CD4-positive, alpha-beta T cell treated with Interleukin-6 for 4 hours (primary cell): ENCODE data around the gene SLC26A1.

Experiments
- DNase-seq: peaks from one replicate; pipeline ENCODE4 v3.0.0-alpha.2; 2020; ENCODE audit warnings: mixed read lengths

SLC26A1 gene

GRCh38 chr4:998096-998691 is 5.0 kb upstream of the SLC26A1 start:
- DNase-seq, result no peak

GRCh38 chr4:997375-998071 is 4.3 kb upstream of the SLC26A1 start:
- peak; percentile 19 for DNase-seq

DNA sequence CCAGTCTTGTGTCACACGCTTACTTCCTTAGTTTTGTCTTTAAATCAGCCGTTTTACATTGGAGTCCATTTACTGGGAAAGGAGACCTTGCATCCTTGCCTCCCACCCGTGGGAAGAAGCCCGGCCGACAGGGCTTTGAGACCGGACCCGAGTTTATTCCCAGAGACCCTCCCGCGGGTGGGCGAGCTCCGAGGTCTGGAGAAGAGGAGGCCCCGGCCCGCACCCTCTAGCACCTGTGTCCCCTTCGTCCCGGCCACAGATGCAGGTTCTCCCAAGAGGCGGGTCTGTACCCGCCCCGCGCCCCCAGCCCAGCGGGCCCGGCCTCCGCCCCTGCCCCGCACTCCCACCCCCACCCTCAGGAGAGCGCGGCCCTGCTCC is 3.8 kb upstream of the SLC26A1 start:
- no peak for DNase-seq

DNA sequence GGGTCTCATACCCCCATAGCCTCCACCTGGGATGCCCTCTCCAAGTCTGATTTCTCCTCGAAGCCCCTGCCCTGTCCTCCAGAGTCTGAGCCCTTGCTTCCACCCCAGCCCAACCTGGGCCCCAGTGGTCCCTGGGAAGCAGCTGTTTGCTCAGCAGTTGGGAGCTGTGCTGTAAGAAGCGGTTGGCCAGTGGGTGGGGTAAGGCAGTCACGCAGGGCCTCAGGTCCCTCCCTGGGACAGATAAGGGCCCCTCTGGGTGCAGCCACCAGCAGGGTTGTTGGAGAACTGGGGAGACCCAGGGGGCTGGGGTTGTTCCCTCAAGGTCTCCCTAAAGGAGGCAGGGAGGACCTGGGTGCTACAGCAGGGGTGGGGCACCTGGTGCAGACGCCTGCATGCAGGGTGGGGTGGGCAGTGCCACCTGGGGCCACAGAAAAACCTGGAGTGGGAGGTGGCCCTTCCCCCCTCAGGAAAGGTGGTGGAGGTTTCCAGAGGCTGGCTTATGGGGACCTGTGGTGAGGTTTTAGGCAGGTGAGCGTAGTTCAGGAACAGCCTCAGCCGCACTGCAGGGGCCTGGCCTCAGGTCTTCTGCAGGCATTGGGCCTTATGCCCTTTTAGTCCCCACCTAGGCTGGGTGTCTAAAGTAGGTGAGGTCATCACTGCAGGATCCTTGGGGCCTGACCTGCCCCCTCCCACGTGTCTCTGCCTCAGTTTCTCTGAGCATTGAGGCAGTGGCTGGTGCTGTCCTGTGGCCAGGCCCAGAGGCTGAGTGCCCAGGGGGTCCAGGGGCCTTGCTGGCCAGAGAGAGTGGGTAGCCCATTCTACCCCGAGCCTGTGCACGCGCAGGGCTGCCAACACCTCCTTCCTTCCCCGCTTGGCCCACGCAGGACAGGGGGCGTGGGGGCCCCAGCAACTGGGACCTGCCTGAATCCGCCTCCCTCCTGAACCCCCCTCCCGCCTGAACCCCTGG is 3.1 kb upstream of the SLC26A1 start:
- DNase-seq, result no peak

- DNase-seq, result peak; percentile 1
Measured at GRCh38 chr4:995311-996026, 2.3 kb upstream of the SLC26A1 start.

DNA sequence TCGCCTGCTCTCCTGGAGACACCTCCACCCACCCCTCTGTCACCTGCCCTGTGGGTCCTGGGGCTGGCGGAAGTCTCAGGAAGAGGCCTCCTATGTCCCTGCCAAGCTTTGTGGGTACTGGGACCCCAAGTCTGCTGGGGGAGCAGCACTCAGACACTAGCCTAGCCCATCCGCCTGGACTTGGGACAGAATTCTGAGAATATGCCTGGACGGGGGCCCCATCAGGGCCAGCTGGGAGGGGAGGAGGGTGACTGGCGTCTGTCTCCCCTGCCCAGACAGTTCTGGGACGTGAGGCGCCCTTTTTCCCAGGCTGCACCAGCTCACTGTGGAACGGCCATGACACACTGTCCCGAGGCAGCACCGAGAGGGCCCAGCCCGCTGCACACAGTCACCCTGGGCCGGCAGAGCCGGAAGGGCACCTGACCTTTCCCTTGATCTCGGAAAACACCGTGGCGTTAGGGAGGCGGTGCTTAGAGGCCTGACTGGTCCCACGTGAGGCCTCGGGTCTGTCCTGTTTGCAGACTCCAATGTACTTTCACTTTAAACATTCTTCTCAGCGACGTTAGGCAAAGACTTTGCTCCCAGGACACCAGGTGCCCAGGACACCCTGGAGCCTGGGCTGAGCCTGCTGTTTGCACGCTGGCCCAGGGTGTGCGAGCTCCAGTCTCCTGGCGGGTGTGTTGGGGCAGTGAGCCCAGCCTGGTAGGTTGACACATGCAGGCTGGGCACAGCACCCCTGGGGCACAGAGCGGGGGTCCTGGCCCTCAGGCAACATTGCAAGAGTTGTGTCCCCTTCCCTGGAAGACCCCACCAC is 700 bp downstream of the SLC26A1 start:
- DNase-seq, result no peak

- no peak for DNase-seq
Measured at GRCh38 chr4:991451-992296, 1.5 kb downstream of the SLC26A1 start.

DNA sequence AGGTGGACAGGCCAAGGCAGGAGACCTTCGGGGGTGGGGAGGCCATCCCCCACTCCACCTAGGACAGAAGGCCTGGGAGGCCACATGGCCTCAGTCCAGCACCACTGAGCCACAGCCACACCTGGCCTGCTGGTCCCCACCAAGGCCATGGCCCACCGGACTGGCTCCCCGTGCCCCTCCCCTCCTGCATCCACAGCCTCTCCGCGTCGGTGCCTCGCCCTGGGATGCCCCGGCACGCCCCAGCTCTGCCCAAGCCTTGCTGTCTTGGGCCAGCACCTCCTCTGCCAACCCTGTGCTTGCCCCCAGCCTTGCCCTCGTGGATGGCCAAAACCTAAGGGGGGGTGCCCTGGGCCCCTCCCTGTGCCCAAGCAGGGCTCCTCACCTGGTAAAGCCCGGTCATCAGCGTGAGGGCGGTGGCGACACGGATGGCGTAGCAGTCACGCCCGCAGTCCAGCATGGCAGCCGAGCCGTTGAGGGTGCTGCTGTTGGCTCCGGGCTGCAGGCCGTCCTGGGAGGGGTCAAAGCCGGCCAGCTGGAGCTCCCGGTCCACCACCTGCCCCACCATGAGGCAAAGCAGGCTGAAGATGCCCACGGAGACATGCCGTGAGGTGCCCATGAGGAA is 2.3 kb downstream of the SLC26A1 start:
- DNase-seq, result no peak

- DNase-seq, result no peak
Measured at GRCh38 chr4:989722-990471, 3.3 kb downstream of the SLC26A1 start.

- DNase-seq, result no peak
Measured at GRCh38 chr4:988726-989721, 4.2 kb downstream of the SLC26A1 start.

- DNase-seq, result no peak
Measured at GRCh38 chr4:987624-988513, 5.3 kb downstream of the SLC26A1 start.

DNA sequence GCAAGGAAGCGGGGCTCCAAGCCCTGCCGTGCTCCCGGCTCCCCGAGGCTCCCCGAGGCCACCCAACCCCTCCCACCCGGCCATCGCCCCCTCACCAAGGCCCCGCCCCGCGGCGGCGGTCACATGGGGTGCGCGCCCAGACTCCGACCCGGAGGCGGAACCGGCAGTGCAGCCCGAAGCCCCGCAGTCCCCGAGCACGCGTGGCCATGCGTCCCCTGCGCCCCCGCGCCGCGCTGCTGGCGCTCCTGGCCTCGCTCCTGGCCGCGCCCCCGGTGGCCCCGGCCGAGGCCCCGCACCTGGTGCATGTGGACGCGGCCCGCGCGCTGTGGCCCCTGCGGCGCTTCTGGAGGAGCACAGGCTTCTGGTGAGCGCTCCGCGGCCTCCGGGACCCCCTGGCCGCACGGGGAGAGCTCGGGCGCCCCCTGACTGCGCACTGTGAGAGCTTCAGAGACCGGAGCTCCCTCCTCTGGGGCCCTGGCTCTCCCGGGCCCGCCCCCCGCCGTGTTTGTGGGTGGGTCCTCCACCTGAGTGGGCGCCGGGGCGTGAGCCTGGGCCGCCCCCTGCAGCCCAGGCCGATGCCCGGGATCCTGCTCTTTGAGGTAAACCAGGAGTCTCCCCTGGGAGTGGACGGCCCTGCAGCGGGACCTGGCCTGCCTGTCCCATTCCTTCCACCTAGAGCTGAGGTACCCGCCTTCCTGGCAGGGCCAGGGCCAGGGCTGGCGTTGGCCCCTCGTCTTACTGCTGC is 6.2 kb downstream of the SLC26A1 start, which contains the start of gene IDUA:
Gene IDUA (plus strand): TSS at position 166 of the 745 bp plus-strand sequence. CDS start 41 bp downstream, at position 207.
- DNase-seq, result peak; percentile 94

GRCh38 chr4:986428-986878 is 6.8 kb downstream of the SLC26A1 start:
- no peak for DNase-seq

DNA sequence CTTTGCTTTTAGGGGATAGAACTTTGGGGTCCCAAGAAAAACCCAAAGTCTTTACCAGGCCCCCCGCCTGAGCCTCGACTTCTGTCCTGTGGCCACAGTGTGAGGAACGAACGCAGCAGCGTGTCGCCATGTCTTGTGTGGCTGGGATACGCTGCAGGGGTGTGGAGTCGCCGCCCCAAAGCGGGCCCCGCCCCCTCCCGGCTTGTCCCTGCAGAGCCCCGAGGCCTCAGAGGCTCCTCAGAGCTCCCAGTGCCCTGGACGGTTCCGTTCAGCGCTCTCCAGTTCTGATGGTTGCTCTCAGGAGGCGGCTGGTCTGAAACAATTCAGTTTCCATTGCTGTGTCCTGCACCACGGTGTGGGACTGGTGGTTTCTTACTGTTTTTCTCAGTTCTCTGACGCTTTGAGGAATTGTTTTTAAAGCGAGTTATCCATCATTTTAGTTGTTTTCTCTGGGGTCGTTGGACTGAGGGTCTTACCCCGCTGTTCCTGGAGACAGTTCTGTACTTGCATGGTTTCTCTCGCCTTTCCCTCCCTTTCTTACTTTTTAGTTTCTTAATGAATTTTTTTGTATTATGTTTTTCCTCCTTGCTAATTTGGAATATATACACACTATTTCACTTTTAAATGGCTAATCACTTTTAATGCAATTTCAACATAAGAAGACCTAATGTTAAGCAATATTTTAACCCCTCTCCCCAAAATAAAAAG is 7.9 kb downstream of the SLC26A1 start:
- DNase-seq, result peak; percentile 86

GRCh38 chr4:984336-985054 is 8.7 kb downstream of the SLC26A1 start:
- no peak for DNase-seq
